ENCODE data around the gene AGPS. TPM values are rescaled to one million over a fixed set of nuclear protein-coding genes. Genes with fewer than 3 reads are reported as not detected.

The AGPS gene
- total RNA-seq, 1 donor from 2014 or later, result 43.9 TPM

DNA sequence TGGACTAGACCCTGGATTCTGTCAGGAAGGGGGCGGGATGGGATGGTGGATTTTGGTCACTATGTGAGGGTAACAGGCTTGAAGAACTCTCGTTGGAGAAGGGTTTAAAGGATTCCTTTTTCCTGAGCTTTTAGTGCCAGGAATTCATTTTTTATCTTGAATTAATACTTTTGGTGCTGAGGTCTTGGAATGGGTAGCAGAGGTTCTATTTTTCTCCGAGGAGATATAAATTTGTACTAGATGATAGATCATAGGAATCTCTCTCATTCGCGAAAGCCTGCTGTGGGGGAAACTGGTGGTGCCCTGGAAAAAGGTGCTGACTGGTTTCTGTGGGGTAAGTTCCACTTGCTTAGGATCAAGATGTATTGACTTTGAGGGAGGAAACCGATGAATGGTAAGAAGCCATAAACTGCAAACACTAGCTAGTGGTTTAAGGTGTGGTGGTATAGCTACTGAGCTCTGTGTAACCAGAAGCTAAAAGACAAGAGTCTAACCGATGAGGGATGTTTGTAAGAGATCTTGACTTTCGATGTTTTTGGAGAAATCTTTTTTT lies 706 bp downstream of the AGPS start:
- H3K36me3 Mint-ChIP-seq, result peaks cover 2% of the 10 kb centered on the region
- H3K4me3 Mint-ChIP-seq, result peak overlapping the region; percentile 86
- H3K4me1 Mint-ChIP-seq, result peaks cover 49% of the 10 kb centered on the region
- no peak for DNase-seq (ENCODE audit: low spot score in 2 of 2, unreplicated experiment in 2 of 2)
- peak overlapping the region; percentile 91 for H3K27ac Mint-ChIP-seq
- H3K9me3 Mint-ChIP-seq, result no peaks in the 10 kb centered on the region
- no peaks in the 10 kb centered on the region for H3K27me3 Mint-ChIP-seq (ENCODE audit: low read depth)
- TF ChIP-seq, protein P1, sequence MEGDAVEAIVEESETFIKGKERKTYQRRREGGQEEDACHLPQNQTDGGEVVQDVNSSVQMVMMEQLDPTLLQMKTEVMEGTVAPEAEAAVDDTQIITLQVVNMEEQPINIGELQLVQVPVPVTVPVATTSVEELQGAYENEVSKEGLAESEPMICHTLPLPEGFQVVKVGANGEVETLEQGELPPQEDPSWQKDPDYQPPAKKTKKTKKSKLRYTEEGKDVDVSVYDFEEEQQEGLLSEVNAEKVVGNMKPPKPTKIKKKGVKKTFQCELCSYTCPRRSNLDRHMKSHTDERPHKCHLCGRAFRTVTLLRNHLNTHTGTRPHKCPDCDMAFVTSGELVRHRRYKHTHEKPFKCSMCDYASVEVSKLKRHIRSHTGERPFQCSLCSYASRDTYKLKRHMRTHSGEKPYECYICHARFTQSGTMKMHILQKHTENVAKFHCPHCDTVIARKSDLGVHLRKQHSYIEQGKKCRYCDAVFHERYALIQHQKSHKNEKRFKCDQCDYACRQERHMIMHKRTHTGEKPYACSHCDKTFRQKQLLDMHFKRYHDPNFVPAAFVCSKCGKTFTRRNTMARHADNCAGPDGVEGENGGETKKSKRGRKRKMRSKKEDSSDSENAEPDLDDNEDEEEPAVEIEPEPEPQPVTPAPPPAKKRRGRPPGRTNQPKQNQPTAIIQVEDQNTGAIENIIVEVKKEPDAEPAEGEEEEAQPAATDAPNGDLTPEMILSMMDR (IDR thresholded peaks at IDR 0.05; ENCODE audit: unreplicated experiment), result no peak

DNA sequence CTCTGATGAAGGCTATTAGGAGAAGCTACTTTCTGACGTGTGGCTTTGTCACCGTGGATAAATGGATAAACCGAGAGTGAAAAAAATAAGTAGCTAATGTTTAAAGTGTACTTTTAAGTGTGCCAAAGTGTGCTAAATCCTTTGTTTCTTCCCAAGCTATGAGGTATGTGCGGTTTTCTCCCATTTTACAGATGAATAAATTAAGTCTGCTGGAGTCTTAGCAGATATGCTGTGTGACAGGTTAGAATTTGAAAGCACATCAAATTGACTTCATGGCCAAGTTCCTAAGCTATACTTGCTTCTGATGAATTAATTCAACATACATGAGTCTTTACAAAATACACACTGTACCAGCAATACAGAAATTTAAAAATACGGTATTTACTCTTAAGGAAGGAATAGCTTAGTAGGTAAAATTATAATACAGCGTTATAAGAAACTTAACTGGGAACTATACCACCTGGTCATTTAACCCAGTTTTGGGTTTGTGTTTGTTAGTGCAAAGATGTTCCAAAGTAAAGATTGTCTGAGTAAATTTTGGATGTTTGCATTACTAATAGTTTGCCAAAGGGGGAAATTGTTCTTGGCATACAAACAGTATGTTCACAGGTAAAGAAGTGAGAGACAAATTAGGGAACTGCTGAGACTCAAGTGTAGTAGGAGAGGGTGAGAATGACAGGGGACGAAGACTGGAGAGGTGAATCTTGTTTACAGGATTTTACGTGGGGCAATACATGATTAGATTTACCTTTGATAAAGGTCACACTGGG lies 1.4 kb downstream of the AGPS start:
- peak overlapping the region; percentile 86 for H3K4me3 Mint-ChIP-seq
- no peaks in the 10 kb centered on the region for H3K9me3 Mint-ChIP-seq
- H3K27me3 Mint-ChIP-seq (ENCODE audit: low read depth), result no peaks in the 10 kb centered on the region
- TF ChIP-seq, protein P1 (IDR thresholded peaks at IDR 0.05; ENCODE audit: unreplicated experiment), result no peak
- peaks cover 2% of the 10 kb centered on the region for H3K36me3 Mint-ChIP-seq
- peaks cover 55% of the 10 kb centered on the region for H3K4me1 Mint-ChIP-seq
- peak overlapping the region; percentile 91 for H3K27ac Mint-ChIP-seq
- no peak for DNase-seq (ENCODE audit: low spot score in 2 of 2, unreplicated experiment in 2 of 2)

DNA sequence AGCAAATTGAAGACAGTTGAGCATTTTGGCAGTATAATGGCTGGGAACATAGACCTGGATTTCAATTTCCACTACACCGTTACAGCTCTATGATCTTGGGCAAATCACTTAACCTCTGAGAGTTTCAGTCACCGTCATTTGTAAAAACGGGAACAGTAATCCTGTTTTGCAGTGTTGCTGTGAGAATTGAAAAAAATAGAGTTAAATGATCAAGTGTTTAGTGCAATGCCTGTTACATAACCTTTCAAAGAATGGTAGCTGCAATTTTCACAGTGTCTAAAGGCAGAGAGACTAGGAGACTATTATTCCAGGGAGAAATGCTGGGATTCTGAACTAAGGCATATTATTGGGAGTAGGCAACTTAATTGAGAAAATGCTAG lies 2.0 kb downstream of the AGPS start:
- TF ChIP-seq, protein P1 (IDR thresholded peaks at IDR 0.05; ENCODE audit: unreplicated experiment), result no peak
- Mint-ChIP-seq H3K36me3 (peaks cover 2% of the 10 kb centered on the region), H3K4me3 (peak overlapping the region; percentile 15), H3K4me1 (peaks cover 60% of the 10 kb centered on the region), H3K9me3 (no peaks in the 10 kb centered on the region), H3K27ac (no peak overlapping the region), H3K27me3 (ENCODE audit: low read depth) (no peaks in the 10 kb centered on the region)
- DNase-seq (ENCODE audit: low spot score in 2 of 2, unreplicated experiment in 2 of 2), result no peak

DNA sequence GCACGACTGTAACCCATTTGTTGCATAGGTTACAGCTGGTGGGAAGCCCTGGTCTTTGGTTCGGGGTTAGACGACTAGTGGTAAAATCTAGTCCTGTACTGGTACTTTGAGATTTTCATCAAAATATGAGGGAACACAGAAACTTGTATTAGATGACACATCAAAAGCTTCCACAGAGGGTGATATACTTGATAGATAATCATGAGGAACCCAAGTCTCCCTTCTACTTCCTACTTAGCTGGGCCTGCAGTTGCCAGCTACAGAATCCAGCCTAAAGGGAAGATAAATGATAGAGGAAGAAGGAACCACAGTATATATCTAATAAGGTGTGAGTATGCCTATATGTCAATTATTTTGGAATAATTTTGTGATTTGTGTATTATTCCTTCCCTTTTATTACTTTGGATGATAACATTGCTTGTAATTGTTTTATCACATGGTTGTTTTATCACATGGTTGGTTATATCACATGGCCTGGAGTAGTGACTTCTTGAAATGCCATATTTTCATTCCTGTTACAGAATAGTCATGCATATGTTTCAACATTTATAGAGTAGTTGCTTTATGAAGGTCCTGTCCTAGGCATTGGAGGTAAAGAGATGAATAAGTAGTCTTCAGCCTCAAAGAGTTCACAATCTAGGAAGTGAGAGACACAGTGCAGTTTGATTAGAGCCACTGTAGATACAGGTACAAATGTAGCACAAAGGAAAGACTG lies 2.9 kb downstream of the AGPS start:
- TF ChIP-seq, protein P1 (IDR thresholded peaks at IDR 0.05; ENCODE audit: unreplicated experiment), result no peak
- Mint-ChIP-seq H3K4me1 (peaks cover 60% of the 10 kb centered on the region), H3K4me3 (no peak overlapping the region), H3K27ac (no peak overlapping the region), H3K9me3 (no peaks in the 10 kb centered on the region), H3K36me3 (peaks cover 2% of the 10 kb centered on the region), H3K27me3 (ENCODE audit: low read depth) (no peaks in the 10 kb centered on the region)
- no peak for DNase-seq (ENCODE audit: low spot score in 2 of 2, unreplicated experiment in 2 of 2)

DNA sequence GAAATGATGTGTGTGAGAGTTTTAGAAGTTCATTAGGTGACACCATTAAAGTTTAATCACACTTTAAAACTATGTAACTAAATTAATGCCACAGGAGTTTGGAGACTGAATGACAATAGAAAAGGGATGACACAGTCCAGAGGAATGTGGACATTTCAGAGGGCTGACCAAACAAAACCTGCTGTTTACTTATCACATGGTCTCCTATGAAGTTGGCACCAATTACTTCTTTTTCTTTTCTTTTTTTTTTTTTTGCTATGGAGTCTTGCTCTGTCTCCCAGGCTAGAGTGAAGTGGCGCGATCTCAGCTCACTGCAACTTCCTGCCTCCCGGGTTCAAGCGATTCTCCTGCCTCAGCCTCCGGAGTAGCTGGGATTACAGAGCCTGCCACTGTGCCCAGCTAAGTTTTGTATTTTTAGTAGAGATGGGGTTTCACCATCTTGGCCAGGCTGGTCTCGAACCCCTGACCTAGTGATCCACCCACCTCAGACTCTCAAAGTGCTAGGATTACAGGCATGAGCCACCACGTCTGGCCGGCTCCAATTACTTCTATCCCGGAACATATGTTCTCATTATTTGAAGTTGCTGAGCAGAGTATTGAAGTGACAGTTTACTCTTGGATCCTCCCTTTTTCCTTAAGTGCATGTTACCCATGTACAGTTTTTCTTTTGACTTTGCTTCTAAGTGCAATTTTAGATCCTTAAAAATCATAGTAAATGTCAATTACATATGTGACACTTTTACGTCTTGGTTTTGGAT lies 4.3 kb downstream of the AGPS start:
- TF ChIP-seq, protein P1 (IDR thresholded peaks at IDR 0.05; ENCODE audit: unreplicated experiment), result no peak
- no peaks in the 10 kb centered on the region for H3K27me3 Mint-ChIP-seq (ENCODE audit: low read depth)
- DNase-seq (ENCODE audit: low spot score in 2 of 2, unreplicated experiment in 2 of 2), result no peak
- peaks cover 2% of the 10 kb centered on the region for H3K36me3 Mint-ChIP-seq
- H3K27ac Mint-ChIP-seq, result peak overlapping the region; percentile 76
- no peak overlapping the region for H3K4me3 Mint-ChIP-seq
- H3K4me1 Mint-ChIP-seq, result peaks cover 57% of the 10 kb centered on the region
- H3K9me3 Mint-ChIP-seq, result no peaks in the 10 kb centered on the region

All from mesothelial cell of epicardium (in vitro differentiated cells).